Measurements from ENCODE around the gene QDPR. TPM values are rescaled to one million over a fixed set of nuclear protein-coding genes. Genes with fewer than 3 reads are reported as not detected.

QDPR gene
- total RNA-seq, 2 experiments from 2014 or later = 24.6 to 25.8 TPM

- Mint-ChIP-seq H3K27ac (no peak overlapping the region), H3K36me3 (peaks cover 14% of the 10 kb centered on the region), H3K4me1 (no peaks in the 10 kb centered on the region), H3K27me3 (no peaks in the 10 kb centered on the region), H3K4me3 (no peak overlapping the region), H3K9me3 (ENCODE audit: low read depth) (no peaks in the 10 kb centered on the region)
- CTCF ChIA-PET = no interaction called here
- ATAC-seq (no peak), DNase-seq (no peak)
These were observed 17.4 kb downstream of the QDPR start for GRCh38 chr4:17494258-17495190.

- H3K4me1 Mint-ChIP-seq = no peaks in the 10 kb centered on the region
- ATAC-seq (no peak), DNase-seq (no peak)
- CTCF ChIA-PET = no interaction called here
- no peaks in the 10 kb centered on the region for H3K27me3 Mint-ChIP-seq
- no peaks in the 10 kb centered on the region for H3K9me3 Mint-ChIP-seq (ENCODE audit: low read depth)
- H3K36me3 Mint-ChIP-seq = peaks cover 19% of the 10 kb centered on the region
- H3K4me3 Mint-ChIP-seq = no peak overlapping the region
- H3K27ac Mint-ChIP-seq = no peak overlapping the region
These were observed 18.3 kb downstream of the QDPR start for GRCh38 chr4:17493619-17494018.

GRCh38 chr4:17492876-17493275 lies 19.0 kb downstream of the QDPR start:
- Mint-ChIP-seq H3K9me3 (ENCODE audit: low read depth) (no peaks in the 10 kb centered on the region), H3K27me3 (no peaks in the 10 kb centered on the region), H3K36me3 (peaks cover 18% of the 10 kb centered on the region), H3K27ac (no peak overlapping the region), H3K4me1 (no peaks in the 10 kb centered on the region), H3K4me3 (no peak overlapping the region)
- CTCF ChIA-PET = no interaction called here
- ATAC-seq (no peak), DNase-seq (no peak)

GRCh38 chr4:17492058-17492741 lies 19.7 kb downstream of the QDPR start:
- H3K4me3 Mint-ChIP-seq = no peak overlapping the region
- H3K4me1 Mint-ChIP-seq = no peaks in the 10 kb centered on the region
- no peak for DNase-seq
- CTCF ChIA-PET = no interaction called here
- H3K27me3 Mint-ChIP-seq = no peaks in the 10 kb centered on the region
- no peak for ATAC-seq
- H3K36me3 Mint-ChIP-seq = peaks cover 16% of the 10 kb centered on the region
- no peaks in the 10 kb centered on the region for H3K9me3 Mint-ChIP-seq (ENCODE audit: low read depth)
- no peak overlapping the region for H3K27ac Mint-ChIP-seq

GRCh38 chr4:17491196-17491595 lies 20.7 kb downstream of the QDPR start:
- DNase-seq (no peak), ATAC-seq (no peak)
- peaks cover 22% of the 10 kb centered on the region for H3K36me3 Mint-ChIP-seq
- CTCF ChIA-PET = no interaction called here
- H3K4me3 Mint-ChIP-seq = no peak overlapping the region
- H3K27me3 Mint-ChIP-seq = no peaks in the 10 kb centered on the region
- no peaks in the 10 kb centered on the region for H3K4me1 Mint-ChIP-seq
- H3K27ac Mint-ChIP-seq = no peak overlapping the region
- no peaks in the 10 kb centered on the region for H3K9me3 Mint-ChIP-seq (ENCODE audit: low read depth)

GRCh38 chr4:17490575-17491059 lies 21.3 kb downstream of the QDPR start:
- Mint-ChIP-seq H3K4me3 (no peak overlapping the region), H3K27ac (no peak overlapping the region), H3K9me3 (ENCODE audit: low read depth) (no peaks in the 10 kb centered on the region), H3K4me1 (no peaks in the 10 kb centered on the region), H3K27me3 (no peaks in the 10 kb centered on the region), H3K36me3 (peaks cover 24% of the 10 kb centered on the region)
- no peak for ATAC-seq
- CTCF ChIA-PET = no interaction called here
- no peak for DNase-seq

- H3K27ac Mint-ChIP-seq = no peak overlapping the region
- no peaks in the 10 kb centered on the region for H3K4me1 Mint-ChIP-seq
- peaks cover 31% of the 10 kb centered on the region for H3K36me3 Mint-ChIP-seq
- no peaks in the 10 kb centered on the region for H3K27me3 Mint-ChIP-seq
- no peak for ATAC-seq
- no peak overlapping the region for H3K4me3 Mint-ChIP-seq
- CTCF ChIA-PET = interaction anchor here (1.6 kb wide), 1 partner anchor 17 kb away, joined by 5 read pairs; no protein-coding TSS in a partner anchor
- no peak for DNase-seq
- H3K9me3 Mint-ChIP-seq (ENCODE audit: low read depth) = no peaks in the 10 kb centered on the region
These were observed 22.2 kb downstream of the QDPR start for GRCh38 chr4:17489721-17490120.

GRCh38 chr4:17489123-17489522 lies 22.8 kb downstream of the QDPR start:
- no peaks in the 10 kb centered on the region for H3K9me3 Mint-ChIP-seq (ENCODE audit: low read depth)
- no peaks in the 10 kb centered on the region for H3K27me3 Mint-ChIP-seq
- no peaks in the 10 kb centered on the region for H3K4me1 Mint-ChIP-seq
- no peak overlapping the region for H3K4me3 Mint-ChIP-seq
- CTCF ChIA-PET = interaction anchor here (1.6 kb wide), 1 partner anchor 17 kb away, joined by 5 read pairs; no protein-coding TSS in a partner anchor
- DNase-seq = no peak
- no peak for ATAC-seq
- H3K36me3 Mint-ChIP-seq = peaks cover 34% of the 10 kb centered on the region
- H3K27ac Mint-ChIP-seq = no peak overlapping the region

- Mint-ChIP-seq H3K4me1 (no peaks in the 10 kb centered on the region), H3K27ac (no peak overlapping the region), H3K36me3 (peaks cover 20% of the 10 kb centered on the region), H3K9me3 (ENCODE audit: low read depth) (no peaks in the 10 kb centered on the region), H3K27me3 (no peaks in the 10 kb centered on the region), H3K4me3 (no peak overlapping the region)
- CTCF ChIA-PET = no interaction called here
- no peak for DNase-seq
- ATAC-seq = no peak
These were observed 29.2 kb downstream of the QDPR start for GRCh38 chr4:17482716-17483115.

GRCh38 chr4:17480955-17481354 lies 30.9 kb downstream of the QDPR start:
- peaks cover 10% of the 10 kb centered on the region for H3K36me3 Mint-ChIP-seq
- no peak overlapping the region for H3K27ac Mint-ChIP-seq
- CTCF ChIA-PET = no interaction called here
- H3K4me3 Mint-ChIP-seq = no peak overlapping the region
- H3K4me1 Mint-ChIP-seq = no peaks in the 10 kb centered on the region
- no peaks in the 10 kb centered on the region for H3K9me3 Mint-ChIP-seq (ENCODE audit: low read depth)
- DNase-seq (no peak), ATAC-seq (no peak)
- no peaks in the 10 kb centered on the region for H3K27me3 Mint-ChIP-seq

GRCh38 chr4:17480210-17480927 lies 31.5 kb downstream of the QDPR start:
- CTCF ChIA-PET = no interaction called here
- no peaks in the 10 kb centered on the region for H3K4me1 Mint-ChIP-seq
- H3K36me3 Mint-ChIP-seq = peaks cover 8% of the 10 kb centered on the region
- no peak overlapping the region for H3K27ac Mint-ChIP-seq
- no peak overlapping the region for H3K4me3 Mint-ChIP-seq
- no peaks in the 10 kb centered on the region for H3K27me3 Mint-ChIP-seq
- ATAC-seq (no peak), DNase-seq (no peak)
- no peaks in the 10 kb centered on the region for H3K9me3 Mint-ChIP-seq (ENCODE audit: low read depth)

- no peak for DNase-seq
- no peak for ATAC-seq
- H3K27me3 Mint-ChIP-seq = no peaks in the 10 kb centered on the region
- H3K36me3 Mint-ChIP-seq = no peaks in the 10 kb centered on the region
- H3K9me3 Mint-ChIP-seq (ENCODE audit: low read depth) = no peaks in the 10 kb centered on the region
- CTCF ChIA-PET = no interaction called here
- no peaks in the 10 kb centered on the region for H3K4me1 Mint-ChIP-seq
- no peak overlapping the region for H3K4me3 Mint-ChIP-seq
- no peak overlapping the region for H3K27ac Mint-ChIP-seq
These were observed 34.0 kb downstream of the QDPR start for GRCh38 chr4:17477774-17478472.

- ATAC-seq (no peak), DNase-seq (no peak)
- Mint-ChIP-seq H3K27ac (no peak overlapping the region), H3K36me3 (no peaks in the 10 kb centered on the region), H3K9me3 (ENCODE audit: low read depth) (no peaks in the 10 kb centered on the region), H3K4me3 (no peak overlapping the region), H3K4me1 (no peaks in the 10 kb centered on the region), H3K27me3 (no peaks in the 10 kb centered on the region)
- CTCF ChIA-PET = no interaction called here
These were observed 35.0 kb downstream of the QDPR start for GRCh38 chr4:17476853-17477252.

All from activated CD8-positive, alpha-beta memory T cell treated with anti-CD3 and anti-CD28 coated beads, Interleukin-2, amount 10 ng/mL, durations not matched to agents 7 days and 5 days (primary cell).